ENCODE data around the gene EFNA1.

Gene EFNA1

DNA sequence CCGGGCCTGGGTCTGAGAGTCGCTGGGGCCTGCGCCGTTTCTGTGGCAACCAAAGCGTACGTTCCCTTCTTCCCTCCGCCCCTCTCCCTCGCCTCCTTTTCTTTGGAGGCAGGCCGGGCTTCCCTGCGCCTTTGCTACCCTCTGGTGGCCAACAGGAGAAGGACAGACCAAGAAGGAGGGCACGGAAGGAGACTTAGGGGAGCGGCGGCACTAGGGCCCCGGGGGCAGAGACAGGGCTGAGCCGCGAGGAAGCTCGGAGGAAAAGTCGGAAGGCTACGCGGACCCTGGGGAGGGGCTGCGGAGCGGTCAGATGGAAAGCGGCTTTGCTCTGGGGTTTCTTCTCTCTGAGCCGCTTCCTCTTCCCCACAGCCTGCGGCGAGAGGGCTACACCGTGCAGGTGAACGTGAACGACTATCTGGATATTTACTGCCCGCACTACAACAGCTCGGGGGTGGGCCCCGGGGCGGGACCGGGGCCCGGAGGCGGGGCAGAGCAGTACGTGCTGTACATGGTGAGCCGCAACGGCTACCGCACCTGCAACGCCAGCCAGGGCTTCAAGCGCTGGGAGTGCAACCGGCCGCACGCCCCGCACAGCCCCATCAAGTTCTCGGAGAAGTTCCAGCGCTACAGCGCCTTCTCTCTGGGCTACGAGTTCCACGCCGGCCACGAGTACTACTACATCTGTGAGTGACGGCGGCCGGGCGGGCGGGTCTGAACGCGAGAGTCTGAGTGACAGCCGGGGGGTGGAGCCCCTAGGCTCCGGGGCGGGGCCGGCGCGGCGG lies 42.8 kb upstream of the EFNA1 start (continued):
- TF ChIP-seq, protein P1, sequence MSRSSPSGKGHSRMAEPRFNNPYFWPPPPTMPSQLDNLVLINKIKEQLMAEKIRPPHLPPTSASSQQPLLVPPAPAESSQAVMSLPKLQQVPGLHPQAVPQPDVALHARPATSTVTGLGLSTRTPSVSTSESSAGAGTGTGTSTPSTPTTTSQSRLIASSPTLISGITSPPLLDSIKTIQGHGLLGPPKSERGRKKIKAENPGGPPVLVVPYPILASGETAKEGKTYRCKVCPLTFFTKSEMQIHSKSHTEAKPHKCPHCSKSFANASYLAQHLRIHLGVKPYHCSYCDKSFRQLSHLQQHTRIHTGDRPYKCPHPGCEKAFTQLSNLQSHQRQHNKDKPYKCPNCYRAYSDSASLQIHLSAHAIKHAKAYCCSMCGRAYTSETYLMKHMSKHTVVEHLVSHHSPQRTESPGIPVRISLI (tag by site-specific recombination; IDR thresholded peaks at IDR 0.05): no peak
- no peak for TF ChIP-seq SCRT2 (tag by site-specific recombination; IDR thresholded peaks at IDR 0.05)
- TF ChIP-seq, protein P2, sequence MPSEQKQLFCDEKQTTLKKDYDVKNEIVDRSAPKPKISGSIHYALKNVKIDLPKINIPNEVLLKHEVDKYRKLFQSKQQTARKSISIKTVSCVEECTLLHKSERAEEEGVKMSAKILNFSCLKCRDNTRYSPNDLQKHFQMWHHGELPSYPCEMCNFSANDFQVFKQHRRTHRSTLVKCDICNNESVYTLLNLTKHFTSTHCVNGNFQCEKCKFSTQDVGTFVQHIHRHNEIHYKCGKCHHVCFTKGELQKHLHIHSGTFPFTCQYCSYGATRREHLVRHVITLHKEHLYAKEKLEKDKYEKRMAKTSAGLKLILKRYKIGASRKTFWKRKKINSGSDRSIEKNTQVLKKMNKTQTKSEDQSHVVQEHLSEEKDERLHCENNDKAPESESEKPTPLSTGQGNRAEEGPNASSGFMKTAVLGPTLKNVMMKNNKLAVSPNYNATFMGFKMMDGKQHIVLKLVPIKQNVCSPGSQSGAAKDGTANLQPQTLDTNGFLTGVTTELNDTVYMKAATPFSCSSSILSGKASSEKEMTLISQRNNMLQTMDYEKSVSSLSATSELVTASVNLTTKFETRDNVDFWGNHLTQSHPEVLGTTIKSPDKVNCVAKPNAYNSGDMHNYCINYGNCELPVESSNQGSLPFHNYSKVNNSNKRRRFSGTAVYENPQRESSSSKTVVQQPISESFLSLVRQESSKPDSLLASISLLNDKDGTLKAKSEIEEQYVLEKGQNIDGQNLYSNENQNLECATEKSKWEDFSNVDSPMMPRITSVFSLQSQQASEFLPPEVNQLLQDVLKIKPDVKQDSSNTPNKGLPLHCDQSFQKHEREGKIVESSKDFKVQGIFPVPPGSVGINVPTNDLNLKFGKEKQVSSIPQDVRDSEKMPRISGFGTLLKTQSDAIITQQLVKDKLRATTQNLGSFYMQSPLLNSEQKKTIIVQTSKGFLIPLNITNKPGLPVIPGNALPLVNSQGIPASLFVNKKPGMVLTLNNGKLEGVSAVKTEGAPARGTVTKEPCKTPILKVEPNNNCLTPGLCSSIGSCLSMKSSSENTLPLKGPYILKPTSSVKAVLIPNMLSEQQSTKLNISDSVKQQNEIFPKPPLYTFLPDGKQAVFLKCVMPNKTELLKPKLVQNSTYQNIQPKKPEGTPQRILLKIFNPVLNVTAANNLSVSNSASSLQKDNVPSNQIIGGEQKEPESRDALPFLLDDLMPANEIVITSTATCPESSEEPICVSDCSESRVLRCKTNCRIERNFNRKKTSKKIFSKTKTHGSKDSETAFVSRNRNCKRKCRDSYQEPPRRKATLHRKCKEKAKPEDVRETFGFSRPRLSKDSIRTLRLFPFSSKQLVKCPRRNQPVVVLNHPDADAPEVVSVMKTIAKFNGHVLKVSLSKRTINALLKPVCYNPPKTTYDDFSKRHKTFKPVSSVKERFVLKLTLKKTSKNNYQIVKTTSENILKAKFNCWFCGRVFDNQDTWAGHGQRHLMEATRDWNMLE (tag by site-specific recombination; conservative IDR thresholded peaks at IDR 0.05; ENCODE audit: low read depth): no peak
- TF ChIP-seq ZNF596 (tag by site-specific recombination; IDR thresholded peaks at IDR 0.05): no peak
- TF ChIP-seq REPIN1 (tag by site-specific recombination; IDR thresholded peaks at IDR 0.05; ENCODE audit: low read depth): no peak
- TF ChIP-seq, protein P3, sequence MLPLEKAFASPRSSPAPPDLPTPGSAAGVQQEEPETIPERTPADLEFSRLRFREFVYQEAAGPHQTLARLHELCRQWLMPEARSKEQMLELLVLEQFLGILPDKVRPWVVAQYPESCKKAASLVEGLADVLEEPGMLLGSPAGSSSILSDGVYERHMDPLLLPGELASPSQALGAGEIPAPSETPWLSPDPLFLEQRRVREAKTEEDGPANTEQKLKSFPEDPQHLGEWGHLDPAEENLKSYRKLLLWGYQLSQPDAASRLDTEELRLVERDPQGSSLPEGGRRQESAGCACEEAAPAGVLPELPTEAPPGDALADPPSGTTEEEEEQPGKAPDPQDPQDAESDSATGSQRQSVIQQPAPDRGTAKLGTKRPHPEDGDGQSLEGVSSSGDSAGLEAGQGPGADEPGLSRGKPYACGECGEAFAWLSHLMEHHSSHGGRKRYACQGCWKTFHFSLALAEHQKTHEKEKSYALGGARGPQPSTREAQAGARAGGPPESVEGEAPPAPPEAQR (tag by site-specific recombination; IDR thresholded peaks at IDR 0.05): no peak
- no peak for TF ChIP-seq ZNF292 (tag by site-specific recombination; IDR thresholded peaks at IDR 0.05; ENCODE audit: borderline replicate concordance, low read depth)
- peak; percentile 96 for TF ChIP-seq ZNF660 (tag by site-specific recombination; IDR thresholded peaks at IDR 0.05)
- no peak for TF ChIP-seq TRIM28 (IDR thresholded peaks at IDR 0.05; ENCODE audit: borderline replicate concordance, low read length)
- no peak for TF ChIP-seq ZNF843 (tag by site-specific recombination; IDR thresholded peaks at IDR 0.05)
- TF ChIP-seq SALL2 (tag by site-specific recombination; IDR thresholded peaks at IDR 0.05; ENCODE audit: borderline replicate concordance): no peak
- TF ChIP-seq ZNF24 (tag by site-specific recombination; IDR thresholded peaks at IDR 0.05): peak; percentile 94
- TF ChIP-seq, protein P4, sequence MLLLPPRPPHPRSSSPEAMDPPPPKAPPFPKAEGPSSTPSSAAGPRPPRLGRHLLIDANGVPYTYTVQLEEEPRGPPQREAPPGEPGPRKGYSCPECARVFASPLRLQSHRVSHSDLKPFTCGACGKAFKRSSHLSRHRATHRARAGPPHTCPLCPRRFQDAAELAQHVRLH (tag by site-specific recombination; IDR thresholded peaks at IDR 0.05): no peak
- TF ChIP-seq, protein P5, sequence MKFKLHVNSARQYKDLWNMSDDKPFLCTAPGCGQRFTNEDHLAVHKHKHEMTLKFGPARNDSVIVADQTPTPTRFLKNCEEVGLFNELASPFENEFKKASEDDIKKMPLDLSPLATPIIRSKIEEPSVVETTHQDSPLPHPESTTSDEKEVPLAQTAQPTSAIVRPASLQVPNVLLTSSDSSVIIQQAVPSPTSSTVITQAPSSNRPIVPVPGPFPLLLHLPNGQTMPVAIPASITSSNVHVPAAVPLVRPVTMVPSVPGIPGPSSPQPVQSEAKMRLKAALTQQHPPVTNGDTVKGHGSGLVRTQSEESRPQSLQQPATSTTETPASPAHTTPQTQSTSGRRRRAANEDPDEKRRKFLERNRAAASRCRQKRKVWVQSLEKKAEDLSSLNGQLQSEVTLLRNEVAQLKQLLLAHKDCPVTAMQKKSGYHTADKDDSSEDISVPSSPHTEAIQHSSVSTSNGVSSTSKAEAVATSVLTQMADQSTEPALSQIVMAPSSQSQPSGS (tag by site-specific recombination; IDR thresholded peaks at IDR 0.05; ENCODE audit: low read depth): no peak
- no peak for TF ChIP-seq GLI2 (tag by site-specific recombination; IDR thresholded peaks at IDR 0.05; ENCODE audit: borderline replicate concordance, low read depth)
- TF ChIP-seq, protein P6, sequence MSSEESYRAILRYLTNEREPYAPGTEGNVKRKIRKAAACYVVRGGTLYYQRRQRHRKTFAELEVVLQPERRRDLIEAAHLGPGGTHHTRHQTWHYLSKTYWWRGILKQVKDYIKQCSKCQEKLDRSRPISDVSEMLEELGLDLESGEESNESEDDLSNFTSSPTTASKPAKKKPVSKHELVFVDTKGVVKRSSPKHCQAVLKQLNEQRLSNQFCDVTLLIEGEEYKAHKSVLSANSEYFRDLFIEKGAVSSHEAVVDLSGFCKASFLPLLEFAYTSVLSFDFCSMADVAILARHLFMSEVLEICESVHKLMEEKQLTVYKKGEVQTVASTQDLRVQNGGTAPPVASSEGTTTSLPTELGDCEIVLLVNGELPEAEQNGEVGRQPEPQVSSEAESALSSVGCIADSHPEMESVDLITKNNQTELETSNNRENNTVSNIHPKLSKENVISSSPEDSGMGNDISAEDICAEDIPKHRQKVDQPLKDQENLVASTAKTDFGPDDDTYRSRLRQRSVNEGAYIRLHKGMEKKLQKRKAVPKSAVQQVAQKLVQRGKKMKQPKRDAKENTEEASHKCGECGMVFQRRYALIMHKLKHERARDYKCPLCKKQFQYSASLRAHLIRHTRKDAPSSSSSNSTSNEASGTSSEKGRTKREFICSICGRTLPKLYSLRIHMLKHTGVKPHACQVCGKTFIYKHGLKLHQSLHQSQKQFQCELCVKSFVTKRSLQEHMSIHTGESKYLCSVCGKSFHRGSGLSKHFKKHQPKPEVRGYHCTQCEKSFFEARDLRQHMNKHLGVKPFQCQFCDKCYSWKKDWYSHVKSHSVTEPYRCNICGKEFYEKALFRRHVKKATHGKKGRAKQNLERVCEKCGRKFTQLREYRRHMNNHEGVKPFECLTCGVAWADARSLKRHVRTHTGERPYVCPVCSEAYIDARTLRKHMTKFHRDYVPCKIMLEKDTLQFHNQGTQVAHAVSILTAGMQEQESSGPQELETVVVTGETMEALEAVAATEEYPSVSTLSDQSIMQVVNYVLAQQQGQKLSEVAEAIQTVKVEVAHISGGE (tag by site-specific recombination; conservative IDR thresholded peaks at IDR 0.05; ENCODE audit: low read depth): peak; percentile 73
- no peak for TF ChIP-seq ZNF274 (IDR thresholded peaks at IDR 0.05; ENCODE audit: low read length)
- TF ChIP-seq ZNF274 (tag by site-specific recombination; IDR thresholded peaks at IDR 0.05; ENCODE audit: borderline replicate concordance): no peak
- TF ChIP-seq ZNF837 (tag by site-specific recombination; IDR thresholded peaks at IDR 0.05): no peak
- TF ChIP-seq ZNF830 (tag by site-specific recombination; IDR thresholded peaks at IDR 0.05; ENCODE audit: low read depth): no peak
- no peak for TF ChIP-seq ZNF175 (tag by site-specific recombination; IDR thresholded peaks at IDR 0.05)
- TF ChIP-seq, protein P7, sequence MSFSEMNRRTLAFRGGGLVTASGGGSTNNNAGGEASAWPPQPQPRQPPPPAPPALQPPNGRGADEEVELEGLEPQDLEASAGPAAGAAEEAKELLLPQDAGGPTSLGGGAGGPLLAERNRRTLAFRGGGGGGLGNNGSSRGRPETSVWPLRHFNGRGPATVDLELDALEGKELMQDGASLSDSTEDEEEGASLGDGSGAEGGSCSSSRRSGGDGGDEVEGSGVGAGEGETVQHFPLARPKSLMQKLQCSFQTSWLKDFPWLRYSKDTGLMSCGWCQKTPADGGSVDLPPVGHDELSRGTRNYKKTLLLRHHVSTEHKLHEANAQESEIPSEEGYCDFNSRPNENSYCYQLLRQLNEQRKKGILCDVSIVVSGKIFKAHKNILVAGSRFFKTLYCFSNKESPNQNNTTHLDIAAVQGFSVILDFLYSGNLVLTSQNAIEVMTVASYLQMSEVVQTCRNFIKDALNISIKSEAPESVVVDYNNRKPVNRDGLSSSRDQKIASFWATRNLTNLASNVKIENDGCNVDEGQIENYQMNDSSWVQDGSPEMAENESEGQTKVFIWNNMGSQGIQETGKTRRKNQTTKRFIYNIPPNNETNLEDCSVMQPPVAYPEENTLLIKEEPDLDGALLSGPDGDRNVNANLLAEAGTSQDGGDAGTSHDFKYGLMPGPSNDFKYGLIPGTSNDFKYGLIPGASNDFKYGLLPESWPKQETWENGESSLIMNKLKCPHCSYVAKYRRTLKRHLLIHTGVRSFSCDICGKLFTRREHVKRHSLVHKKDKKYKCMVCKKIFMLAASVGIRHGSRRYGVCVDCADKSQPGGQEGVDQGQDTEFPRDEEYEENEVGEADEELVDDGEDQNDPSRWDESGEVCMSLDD (tag by site-specific recombination; IDR thresholded peaks at IDR 0.05): peak; percentile 95
- no peak for TF ChIP-seq ZNF701 (tag by site-specific recombination; IDR thresholded peaks at IDR 0.05)

Data from HEK293 (cell line).